Loucy (cell line): ENCODE measurements around the gene USH1C.

ENCODE experiments used
- H2AFZ ChIP-seq: fragments of 200-600 bp; sonication (generic); 2 replicates; pipeline ENCODE4 v1.6.0; 2016; ENCODE audit warnings: antibody characterized with exemption, mild to moderate bottlenecking, low read length, moderate library complexity
- H3F3A ChIP-seq: fragments of 200-600 bp; 2 replicates; pipeline ENCODE4 v1.6.0; 2016; ENCODE audit warnings: antibody characterized with exemption, low read depth, mild to moderate bottlenecking
- H3K27me3 ChIP-seq: fragments of 200-600 bp; sonication (generic); 2 replicates; pipeline ENCODE4 v1.6.1; 2014; ENCODE audit warnings: low read length, mild to moderate bottlenecking; ENCODE audit not compliant: insufficient read depth, poor library complexity, severe bottlenecking
- H3K36me3 ChIP-seq: fragments of 200-600 bp; sonication (generic); 2 replicates; pipeline ENCODE4 v1.6.1; 2016; ENCODE audit warnings: low read length; ENCODE audit not compliant: insufficient read depth
- H3K4me1 ChIP-seq: fragments of 200-600 bp; sonication (generic); 2 replicates; pipeline ENCODE4 v1.5.1; 2014; ENCODE audit warnings: low read length, mild to moderate bottlenecking; ENCODE audit not compliant: insufficient read depth, poor library complexity, severe bottlenecking
- H3K4me2 ChIP-seq: fragments of 200-600 bp; sonication (generic); 2 replicates; pipeline ENCODE4 v1.6.0; 2014; ENCODE audit warnings: antibody characterized with exemption, low read length, low read depth, mild to moderate bottlenecking; ENCODE audit not compliant: poor library complexity, severe bottlenecking
- H3K4me3 ChIP-seq: fragments of 200-600 bp; sonication (generic); 2 replicates; pipeline ENCODE4 v1.5.1; 2014; ENCODE audit warnings: low read length, mild to moderate bottlenecking, mixed read lengths; ENCODE audit not compliant: poor library complexity, severe bottlenecking
- H3K79me2 ChIP-seq: fragments of 200-600 bp; sonication (generic); 2 replicates; pipeline ENCODE4 v1.6.1; 2014; ENCODE audit warnings: low read length; ENCODE audit not compliant: insufficient read depth
- H3K9ac ChIP-seq: fragments of 200-600 bp; sonication (generic); 2 replicates; pipeline ENCODE4 v1.6.0; 2014; ENCODE audit warnings: mild to moderate bottlenecking, low read depth, low read length, moderate library complexity; ENCODE audit not compliant: poor library complexity, severe bottlenecking
- H3K9me2 ChIP-seq: fragments of 200-600 bp; sonication (generic); replicated peaks from 2 replicates; pipeline ENCODE4 v1.6.1; 2016; ENCODE audit warnings: low read depth, low read length, mixed read lengths
- H3K9me3 ChIP-seq: fragments of 200-600 bp; sonication (generic); 2 replicates; pipeline ENCODE4 v1.6.1; 2014; ENCODE audit warnings: mild to moderate bottlenecking, antibody characterized with exemption, low read length, low read depth; ENCODE audit not compliant: insufficient read depth
- H4K20me1 ChIP-seq: fragments of 200-600 bp; sonication (generic); 2 replicates; pipeline ENCODE4 v1.6.0; 2014; ENCODE audit warnings: antibody characterized with exemption, low read length, mild to moderate bottlenecking; ENCODE audit not compliant: insufficient read depth, poor library complexity, severe bottlenecking
- EZH2phosphoT487 ChIP-seq: fragments of 200-600 bp; IDR thresholded peaks from 2 replicates; pipeline ENCODE4 v1.6.1; 2018; ENCODE audit warnings: antibody characterized with exemption, mild to moderate bottlenecking, moderate library complexity, borderline replicate concordance
- TF ChIP-seq, protein P1 (sequence below): fragments of 200-600 bp; sonication (generic); conservative IDR thresholded peaks from 2 replicates; pipeline ENCODE4 v1.5.1; 2014; ENCODE audit warnings: mild to moderate bottlenecking, antibody characterized with exemption, low read length

USH1C gene

DNA sequence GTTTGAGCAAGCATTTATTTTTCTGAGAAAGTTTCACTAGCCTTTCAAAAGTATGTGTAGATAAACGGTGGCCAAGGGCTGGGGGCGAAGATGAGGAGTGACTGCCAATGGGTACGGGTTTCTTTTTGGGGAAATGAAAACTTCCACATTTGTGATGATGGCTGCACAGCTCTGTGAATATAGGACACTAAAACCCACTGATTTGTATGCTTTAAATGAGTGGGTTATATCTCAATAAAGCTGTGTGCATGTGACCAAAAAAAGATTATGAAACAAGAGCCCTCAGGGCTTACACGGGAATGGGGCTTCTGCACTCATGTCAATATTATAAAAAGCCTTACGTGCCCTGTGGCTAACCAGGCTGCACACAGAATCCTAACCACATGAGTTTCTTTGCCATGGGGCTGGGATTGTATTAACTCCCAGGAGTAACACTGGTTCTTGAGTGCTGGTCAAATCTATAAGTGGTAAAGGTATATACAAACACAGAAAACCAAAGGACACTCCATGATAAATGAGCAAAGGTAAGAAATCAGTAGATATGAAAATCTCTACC lies 98.9 kb downstream of the USH1C start:
- H3K27me3 ChIP-seq = no peaks in the 10 kb centered on the region
- no peaks in the 10 kb centered on the region for H3K79me2 ChIP-seq
- H3K9me3 ChIP-seq = no peaks in the 10 kb centered on the region
- H3K4me3 ChIP-seq = no peak overlapping the region
- H4K20me1 ChIP-seq = no peaks in the 10 kb centered on the region
- H3K9ac ChIP-seq = no peak overlapping the region
- H3K4me2 ChIP-seq = no peak overlapping the region
- TF ChIP-seq, protein P1, sequence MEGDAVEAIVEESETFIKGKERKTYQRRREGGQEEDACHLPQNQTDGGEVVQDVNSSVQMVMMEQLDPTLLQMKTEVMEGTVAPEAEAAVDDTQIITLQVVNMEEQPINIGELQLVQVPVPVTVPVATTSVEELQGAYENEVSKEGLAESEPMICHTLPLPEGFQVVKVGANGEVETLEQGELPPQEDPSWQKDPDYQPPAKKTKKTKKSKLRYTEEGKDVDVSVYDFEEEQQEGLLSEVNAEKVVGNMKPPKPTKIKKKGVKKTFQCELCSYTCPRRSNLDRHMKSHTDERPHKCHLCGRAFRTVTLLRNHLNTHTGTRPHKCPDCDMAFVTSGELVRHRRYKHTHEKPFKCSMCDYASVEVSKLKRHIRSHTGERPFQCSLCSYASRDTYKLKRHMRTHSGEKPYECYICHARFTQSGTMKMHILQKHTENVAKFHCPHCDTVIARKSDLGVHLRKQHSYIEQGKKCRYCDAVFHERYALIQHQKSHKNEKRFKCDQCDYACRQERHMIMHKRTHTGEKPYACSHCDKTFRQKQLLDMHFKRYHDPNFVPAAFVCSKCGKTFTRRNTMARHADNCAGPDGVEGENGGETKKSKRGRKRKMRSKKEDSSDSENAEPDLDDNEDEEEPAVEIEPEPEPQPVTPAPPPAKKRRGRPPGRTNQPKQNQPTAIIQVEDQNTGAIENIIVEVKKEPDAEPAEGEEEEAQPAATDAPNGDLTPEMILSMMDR = no peak
- no peak for TF ChIP-seq EZH2phosphoT487
- H3K4me1 ChIP-seq = no peaks in the 10 kb centered on the region
- no peaks in the 10 kb centered on the region for H3K36me3 ChIP-seq
- H3F3A ChIP-seq = no peaks in the 10 kb centered on the region
- no peaks in the 10 kb centered on the region for H3K9me2 ChIP-seq
- H2AFZ ChIP-seq = no peak overlapping the region

DNA sequence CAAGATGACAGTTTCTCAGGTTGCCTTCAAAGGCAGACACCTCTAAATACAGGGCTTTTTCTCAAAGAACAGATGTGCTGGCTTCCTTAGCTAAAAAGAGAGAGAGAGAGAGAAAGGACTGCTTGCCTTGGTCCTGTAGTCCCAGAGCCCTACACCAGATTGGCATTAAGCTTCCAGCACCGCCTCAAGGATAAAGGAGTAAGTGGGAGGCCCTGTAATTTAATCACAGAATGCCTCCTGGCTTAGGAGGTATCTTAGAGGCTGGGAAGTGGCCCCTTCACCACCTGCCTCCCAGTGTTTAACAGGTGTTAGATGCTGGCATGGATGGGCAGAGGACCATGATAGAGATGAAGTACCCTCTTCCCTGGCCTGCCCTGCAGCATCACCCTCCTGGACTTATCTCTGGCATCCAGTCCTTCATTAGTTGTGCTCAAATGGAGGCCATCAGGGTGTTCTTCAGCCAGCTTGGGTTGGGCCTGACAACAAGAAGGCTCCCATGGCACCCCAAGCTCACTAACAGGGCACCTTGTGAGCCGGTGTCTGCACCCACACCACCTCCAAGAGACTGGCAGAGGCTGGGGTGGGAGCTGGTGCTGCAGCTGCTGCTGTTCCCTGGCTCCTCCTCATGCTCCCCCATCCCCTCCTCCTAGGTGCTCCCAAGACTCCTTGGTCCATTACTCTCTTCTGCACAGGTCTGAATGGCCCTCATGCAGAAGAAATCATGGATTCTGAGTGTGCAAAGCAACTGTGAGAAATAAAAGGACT lies 100.1 kb downstream of the USH1C start:
- Histone ChIP-seq H3K9me2 (no peaks in the 10 kb centered on the region), H3K9ac (no peak overlapping the region), H3K79me2 (no peaks in the 10 kb centered on the region), H4K20me1 (no peaks in the 10 kb centered on the region), H3K4me2 (no peak overlapping the region), H3F3A (no peaks in the 10 kb centered on the region), H3K27me3 (no peaks in the 10 kb centered on the region), H3K9me3 (no peaks in the 10 kb centered on the region), H2AFZ (no peak overlapping the region), H3K4me3 (no peak overlapping the region), H3K36me3 (no peaks in the 10 kb centered on the region), H3K4me1 (peaks cover 1% of the 10 kb centered on the region)
- TF ChIP-seq, protein P1 = no peak
- TF ChIP-seq EZH2phosphoT487 = no peak
